ENCODE results near the gene KIF1A. TPM values are rescaled to one million over a fixed set of nuclear protein-coding genes. Genes with fewer than 3 reads are reported as not detected.

The KIF1A gene
- total RNA-seq, 1 experiment from 2014 or later = 1.2 TPM

DNA sequence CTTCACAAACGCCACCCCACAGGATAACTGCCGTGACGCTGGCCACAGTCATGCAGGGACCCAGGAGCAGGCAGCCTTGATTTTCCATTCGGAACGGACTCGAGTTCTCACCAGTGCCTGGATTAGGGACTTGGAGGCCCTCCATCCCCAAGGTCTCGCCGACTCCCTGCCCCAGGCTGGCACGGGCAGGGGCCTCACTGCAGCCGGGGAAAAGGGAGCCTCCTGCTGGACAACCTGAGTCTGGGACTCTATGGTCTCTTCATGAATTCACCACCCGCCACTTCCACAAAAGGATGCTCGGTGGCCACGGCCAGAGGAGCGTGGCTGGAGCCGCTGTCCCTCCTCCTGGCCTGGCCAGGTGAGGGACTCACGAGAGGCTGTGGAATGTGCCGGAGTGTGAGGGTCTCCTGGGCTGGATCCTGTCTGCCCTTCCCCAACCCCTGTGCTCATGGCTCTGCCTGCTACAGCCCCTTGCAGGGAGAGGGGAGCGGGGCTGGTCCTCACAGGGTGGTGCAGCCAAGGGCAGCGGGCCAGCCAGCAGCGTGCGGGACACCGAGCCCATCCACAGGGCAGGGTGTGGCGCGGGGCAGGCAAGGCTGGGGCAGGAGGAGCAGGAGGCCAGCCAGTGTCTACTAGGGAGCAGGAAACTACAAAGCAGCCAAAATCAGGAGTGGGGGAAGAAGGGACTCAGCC, 86.1 kb downstream of the KIF1A start:
- DNase-seq (ENCODE audit: low read depth) = no peak
- in situ Hi-C loops (cut with HindIII; ENCODE audit: low pct_unique_long_range_greater_than_20kb, low sequenced_read_pairs) = no loop called here

DNA sequence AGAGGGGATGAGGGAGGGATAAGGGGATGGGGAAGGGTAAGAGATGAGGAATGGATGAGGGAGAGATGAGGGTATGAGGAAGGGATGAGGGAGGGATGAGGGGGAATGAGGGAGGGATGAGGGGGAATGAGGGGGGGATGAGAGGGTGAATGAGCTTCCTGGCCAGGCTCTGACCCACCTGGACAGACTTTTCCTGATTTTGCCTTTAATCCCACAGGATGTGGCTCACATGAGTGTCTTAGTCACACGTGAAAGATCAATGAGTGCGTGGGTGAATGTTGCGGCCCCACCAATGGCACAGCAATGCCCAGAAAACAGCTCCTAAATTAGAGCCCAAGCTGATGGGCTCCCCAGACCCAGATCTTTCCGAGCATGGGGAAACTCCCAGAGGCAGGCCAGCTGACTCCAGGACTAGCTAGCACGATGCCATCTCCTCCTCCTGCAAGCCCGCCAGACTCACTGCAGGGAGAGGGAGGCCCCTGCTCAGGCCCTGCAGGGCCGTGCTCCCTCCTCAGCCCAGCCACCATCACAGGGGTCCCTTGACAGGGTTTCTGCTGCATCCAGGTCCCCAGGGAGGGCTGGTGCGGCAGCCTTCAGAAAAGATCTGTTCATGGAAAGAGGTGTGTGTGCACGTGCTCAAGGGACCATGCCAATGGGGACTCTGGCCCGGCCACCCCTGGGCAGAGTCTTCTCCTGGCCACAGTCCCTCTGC, 87.0 kb downstream of the KIF1A start:
- in situ Hi-C loops (cut with HindIII; ENCODE audit: low pct_unique_long_range_greater_than_20kb, low sequenced_read_pairs) = no loop called here
- no peak for DNase-seq (ENCODE audit: low read depth)

DNA sequence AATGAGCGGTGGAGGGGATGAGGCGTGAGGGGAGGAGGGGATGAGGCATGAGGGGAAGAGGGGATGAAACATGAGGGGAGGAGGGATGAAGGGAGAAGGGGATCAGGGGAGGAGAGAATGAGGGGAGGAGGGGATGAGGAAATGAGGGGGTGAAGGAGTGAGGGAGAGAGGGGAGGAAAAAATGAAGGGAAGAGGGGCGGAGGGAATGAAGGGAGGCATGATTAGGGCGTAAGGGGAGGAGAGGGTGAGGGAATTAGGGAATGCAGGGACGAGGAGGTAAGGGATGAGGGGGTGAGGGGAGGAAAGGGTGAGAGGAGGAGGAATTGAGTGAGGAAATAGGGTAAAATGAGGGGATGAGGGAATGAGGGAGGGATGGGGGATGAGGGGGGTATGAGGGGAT, 87.8 kb downstream of the KIF1A start:
- no peak for DNase-seq (ENCODE audit: low read depth)
- in situ Hi-C loops (cut with HindIII; ENCODE audit: low pct_unique_long_range_greater_than_20kb, low sequenced_read_pairs) = no loop called here

DNA sequence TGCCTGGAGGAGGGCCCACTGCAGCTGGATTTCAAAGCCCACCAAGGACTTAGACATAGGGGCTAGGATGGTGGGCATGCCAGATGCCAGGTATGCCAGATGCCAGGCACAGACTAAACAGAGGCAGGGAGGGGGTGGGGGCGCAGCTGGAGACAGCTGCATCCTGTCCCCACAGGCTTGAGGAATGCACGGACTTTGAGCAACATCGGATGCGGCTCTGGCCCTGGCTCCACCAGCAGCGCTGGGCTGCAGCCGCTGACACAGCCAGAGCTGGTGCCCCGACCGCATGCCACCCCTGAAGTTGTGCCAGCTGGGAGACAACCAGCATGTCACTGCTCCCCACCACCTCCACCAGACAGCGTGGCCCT, 88.9 kb downstream of the KIF1A start:
- in situ Hi-C loops (cut with HindIII; ENCODE audit: low pct_unique_long_range_greater_than_20kb, low sequenced_read_pairs) = no loop called here
- no peak for DNase-seq (ENCODE audit: low read depth)

DNA sequence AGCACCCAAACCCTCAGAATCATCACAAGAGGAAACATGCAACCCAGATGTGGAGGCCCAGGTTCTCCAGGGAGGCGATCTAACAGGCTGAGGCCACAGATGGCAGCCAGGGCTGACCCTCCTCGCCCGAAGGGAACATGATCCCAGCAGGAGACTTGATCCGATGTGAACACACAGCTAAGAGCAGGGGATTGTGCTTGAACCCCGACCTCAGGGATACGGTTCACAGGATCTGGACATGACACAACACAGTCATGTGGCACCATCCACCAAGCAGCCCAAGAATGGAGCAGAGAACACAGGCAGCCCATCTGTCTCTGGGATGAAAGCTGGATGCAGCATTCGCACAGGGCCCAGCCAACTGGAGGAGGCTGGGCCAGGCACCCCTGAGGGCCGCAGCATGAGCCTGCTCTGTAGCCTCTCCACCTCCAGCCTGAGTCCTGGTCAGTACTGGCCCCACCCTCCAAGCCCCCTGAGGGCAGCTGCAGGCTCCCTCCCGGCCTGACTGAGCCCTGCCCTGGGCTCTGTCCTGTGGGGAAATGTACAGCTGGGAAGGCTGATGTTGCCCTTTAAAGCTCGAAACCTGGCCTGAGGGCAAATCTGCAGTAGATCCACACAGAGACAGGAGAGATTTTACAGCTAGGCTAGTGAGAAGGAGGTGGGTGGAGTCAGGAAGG, 89.4 kb downstream of the KIF1A start:
- DNase-seq (ENCODE audit: low read depth) = no peak
- in situ Hi-C loops (cut with HindIII; ENCODE audit: low pct_unique_long_range_greater_than_20kb, low sequenced_read_pairs) = no loop called here

DNA sequence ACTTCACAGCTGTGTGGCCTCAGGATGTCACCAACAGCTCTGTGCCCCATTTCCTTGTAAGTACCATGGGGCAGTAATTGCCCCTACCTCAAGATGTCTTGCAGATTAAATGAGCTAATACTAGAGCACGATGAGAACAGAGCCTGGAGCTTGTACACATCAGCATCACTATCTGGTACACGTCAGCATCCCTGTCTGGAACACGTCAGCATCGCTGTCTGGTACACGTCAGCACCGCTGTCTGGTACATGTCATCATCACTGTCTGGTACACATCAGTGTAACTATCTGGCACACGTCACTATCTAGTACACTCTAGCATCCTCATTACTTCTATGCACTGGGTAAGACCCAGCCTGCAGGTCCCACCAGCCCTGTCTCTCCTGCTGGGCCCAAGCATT, 91.2 kb downstream of the KIF1A start:
- DNase-seq (ENCODE audit: low read depth) = no peak
- in situ Hi-C loops (cut with HindIII; ENCODE audit: low pct_unique_long_range_greater_than_20kb, low sequenced_read_pairs) = no loop called here

DNA sequence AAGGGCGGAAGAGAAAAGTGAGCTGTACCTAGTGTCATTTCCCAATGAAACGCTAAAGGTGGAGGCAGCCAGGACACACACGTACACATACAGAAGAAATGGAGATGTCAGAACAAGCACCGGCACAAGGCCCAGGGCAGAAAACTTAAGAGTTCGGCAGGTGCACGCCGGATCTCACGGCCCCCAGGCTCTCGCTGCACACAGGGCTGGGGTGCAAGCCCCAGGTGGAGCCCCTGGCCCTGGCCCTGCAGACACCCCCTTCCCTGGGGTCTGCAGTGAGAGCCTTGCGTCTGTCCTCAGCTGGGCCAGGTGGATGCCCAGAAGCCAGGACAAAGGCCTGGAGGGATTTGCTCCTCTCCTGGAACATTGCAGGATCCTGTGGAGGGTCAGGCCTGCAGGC, 91.7 kb downstream of the KIF1A start:
- DNase-seq (ENCODE audit: low read depth) = no peak
- in situ Hi-C loops (cut with HindIII; ENCODE audit: low pct_unique_long_range_greater_than_20kb, low sequenced_read_pairs) = no loop called here

DNA sequence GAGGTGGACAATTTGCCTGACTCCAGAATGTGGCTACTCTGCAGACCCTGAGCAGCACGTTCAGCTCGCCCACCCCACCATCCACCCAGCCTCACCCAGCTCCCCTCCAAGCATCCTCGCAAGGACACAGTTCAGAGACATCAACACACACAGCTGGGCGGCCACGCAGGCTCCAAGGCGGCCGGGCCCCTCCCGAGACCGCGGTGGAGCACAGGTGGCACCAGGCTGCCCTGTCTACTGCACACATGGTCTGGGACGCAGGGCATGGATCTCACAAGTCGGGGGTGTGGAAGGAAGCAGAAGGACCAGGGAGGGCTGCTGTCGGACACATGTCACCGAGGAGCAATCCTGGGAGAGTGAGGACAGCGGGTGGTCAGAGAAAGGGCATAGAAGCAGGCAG, 92.1 kb downstream of the KIF1A start:
- in situ Hi-C loops (cut with HindIII; ENCODE audit: low pct_unique_long_range_greater_than_20kb, low sequenced_read_pairs) = no loop called here
- no peak for DNase-seq (ENCODE audit: low read depth)

DNA sequence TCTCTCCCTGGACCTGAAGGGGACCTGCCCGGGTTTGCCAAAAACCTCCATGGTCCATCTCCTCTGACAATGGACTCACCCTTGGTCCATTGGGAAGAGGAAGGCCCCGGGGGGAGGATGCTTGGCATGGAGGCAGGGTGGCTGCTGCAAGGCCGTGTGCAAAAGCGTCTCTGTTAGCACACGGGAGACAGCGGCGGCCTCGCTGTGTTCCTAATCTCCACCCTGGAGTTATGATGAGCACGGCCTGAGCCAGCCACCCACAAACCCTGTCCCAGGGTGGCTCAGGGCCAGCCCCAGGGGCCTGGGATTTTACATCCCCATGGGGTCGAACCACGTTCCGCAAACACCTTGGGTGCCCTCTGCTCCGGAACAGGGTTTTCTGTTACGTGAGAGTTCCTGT, 92.6 kb downstream of the KIF1A start:
- no peak for DNase-seq (ENCODE audit: low read depth)
- in situ Hi-C loops (cut with HindIII; ENCODE audit: low pct_unique_long_range_greater_than_20kb, low sequenced_read_pairs) = no loop called here

DNA sequence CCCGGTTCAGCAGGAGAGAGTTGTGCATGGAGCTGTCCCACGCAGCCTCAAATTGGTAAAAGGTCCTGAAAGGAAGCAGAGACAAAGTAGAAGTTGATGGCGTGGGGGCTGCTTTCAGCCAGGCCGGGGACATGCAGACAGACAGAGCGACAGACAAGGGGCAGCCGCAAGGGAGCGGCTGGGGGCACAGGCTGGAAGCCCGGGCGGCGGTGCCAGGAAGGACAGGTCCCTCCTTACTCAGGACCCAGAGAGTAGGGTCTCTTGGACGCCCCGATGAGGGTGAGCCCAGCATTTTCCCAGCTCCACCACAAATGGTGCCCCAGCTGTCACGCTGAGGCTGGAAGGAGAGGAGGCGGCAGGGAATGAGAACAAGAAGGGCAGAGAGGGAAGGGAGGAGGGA, 93.1 kb downstream of the KIF1A start:
- in situ Hi-C loops (cut with HindIII; ENCODE audit: low pct_unique_long_range_greater_than_20kb, low sequenced_read_pairs) = no loop called here
- no peak for DNase-seq (ENCODE audit: low read depth)

DNA sequence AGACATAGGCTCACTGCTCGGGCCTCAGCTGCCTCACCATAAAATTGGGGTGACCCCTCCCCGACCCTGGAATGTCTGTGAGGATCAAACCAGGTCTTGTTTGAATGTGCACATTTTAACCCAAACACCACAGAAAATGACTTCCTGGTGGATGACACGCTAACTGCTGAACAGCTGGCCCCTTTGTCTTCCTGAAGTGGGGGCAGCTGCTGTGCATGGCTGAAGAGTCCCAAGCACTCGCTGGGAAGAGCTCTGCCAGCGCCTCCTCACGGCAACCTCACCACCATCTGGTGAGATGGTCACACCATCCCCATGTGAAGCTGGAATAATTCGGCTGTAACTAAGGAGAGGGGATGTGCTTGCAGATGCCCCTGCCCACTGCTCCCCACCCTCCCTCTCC, 94.3 kb downstream of the KIF1A start:
- no peak for DNase-seq (ENCODE audit: low read depth)
- in situ Hi-C loops (cut with HindIII; ENCODE audit: low pct_unique_long_range_greater_than_20kb, low sequenced_read_pairs) = no loop called here

DNA sequence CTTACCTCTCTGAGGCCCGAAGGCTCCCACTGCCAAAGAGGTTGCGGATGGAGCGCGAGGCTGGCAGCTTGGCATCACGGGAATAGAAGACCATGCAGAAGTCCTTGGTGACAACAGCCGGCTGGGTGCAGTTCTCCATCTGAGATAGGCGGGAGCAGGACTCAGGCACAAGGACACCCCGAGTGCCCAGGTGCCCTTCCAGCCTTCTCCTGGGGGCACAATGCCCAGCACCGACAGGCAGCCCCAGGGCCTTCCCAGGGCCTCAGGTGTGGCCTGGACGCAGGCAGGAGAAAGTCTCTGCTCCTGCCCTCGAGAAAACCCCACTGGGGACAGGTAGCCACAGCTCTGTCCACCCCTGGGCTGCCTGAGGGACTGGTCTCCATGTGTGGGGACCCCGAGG, 94.8 kb downstream of the KIF1A start:
- no peak for DNase-seq (ENCODE audit: low read depth)
- in situ Hi-C loops (cut with HindIII; ENCODE audit: low pct_unique_long_range_greater_than_20kb, low sequenced_read_pairs) = no loop called here

DNA sequence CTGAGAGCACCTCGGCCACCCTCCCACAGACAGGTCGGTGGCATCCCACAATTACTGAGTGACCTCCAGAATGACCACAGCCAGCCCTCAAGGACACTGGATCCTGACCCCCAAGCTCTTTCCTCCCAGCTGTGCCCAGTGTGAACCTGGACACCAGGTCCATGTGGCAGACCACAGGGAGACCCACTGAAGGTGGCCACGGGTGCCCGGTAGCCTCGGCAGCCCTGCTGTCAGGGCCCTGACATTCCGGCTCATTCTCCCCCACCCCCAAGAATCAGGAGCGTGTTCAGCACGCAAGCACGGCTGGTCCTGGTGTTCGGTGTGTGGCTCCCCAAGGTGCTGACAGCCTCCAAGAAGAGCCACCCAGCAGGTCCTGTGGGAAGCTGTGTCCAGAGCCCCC, 95.6 kb downstream of the KIF1A start:
- no peak for DNase-seq (ENCODE audit: low read depth)
- in situ Hi-C loops (cut with HindIII; ENCODE audit: low pct_unique_long_range_greater_than_20kb, low sequenced_read_pairs) = no loop called here

DNA sequence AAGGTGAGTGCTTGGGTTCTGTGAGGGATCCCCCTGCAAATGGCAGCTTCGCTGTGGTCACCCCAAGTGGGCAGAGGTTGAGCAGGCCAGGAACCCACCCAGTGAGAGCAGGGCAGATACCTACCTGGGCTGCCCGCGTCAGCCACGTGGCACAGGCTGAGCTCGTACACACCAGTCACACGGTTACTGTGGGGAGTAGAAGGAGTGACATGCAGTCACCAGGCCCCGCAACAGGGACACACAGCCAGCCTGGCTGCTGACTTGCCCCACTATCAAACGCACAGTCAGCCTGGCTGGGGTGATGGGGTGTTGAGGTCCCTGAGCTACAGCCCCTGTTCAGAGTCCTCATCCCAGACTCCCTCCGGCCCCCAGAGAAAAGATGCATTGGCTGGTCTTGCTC, 96.2 kb downstream of the KIF1A start:
- DNase-seq (ENCODE audit: low read depth) = no peak
- in situ Hi-C loops (cut with HindIII; ENCODE audit: low pct_unique_long_range_greater_than_20kb, low sequenced_read_pairs) = no loop called here

DNA sequence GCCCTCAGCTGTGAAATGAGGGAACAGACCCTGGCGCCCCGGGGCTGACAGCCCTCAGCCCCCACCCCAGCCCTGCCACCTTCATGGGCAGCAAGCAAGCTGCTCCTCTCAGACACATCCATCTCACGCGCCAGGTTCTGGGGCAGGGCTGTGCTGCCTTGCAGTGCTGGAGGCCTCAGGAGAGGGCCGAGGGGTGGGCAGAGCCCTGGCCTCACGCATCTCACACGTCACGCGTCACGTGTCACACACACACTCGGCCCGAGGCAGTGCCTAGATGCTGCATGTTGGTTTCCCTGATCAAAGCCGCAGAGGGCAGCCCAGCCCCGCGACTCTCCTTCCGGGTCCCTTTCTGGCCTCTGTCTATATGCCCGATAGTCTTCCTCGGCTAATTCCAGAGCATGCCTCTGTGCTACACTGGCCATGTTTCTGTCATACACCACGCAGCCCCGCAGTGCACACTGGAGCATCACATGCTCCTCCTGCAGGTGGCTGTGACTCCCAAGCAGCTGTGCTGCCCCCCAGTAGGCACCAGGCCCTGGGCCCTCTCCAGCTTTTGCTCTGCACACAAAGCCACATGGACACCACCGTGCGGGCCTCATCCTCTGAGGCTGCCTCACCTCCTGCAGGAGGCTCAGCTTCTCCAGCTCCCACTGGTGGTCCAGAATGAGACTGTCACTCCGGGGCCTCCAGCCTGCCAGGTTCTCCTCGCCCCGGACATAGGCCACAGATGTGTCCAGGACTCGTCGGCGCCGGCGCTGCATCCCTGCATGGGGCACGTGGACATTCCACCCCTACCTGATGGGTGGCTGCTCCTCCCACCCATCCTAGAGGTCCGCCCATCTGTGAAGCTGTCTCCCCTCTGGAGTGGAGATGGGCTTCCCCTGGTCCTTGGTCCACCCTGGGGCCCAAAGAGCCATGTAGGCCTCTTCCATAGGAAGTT, 97.0 kb downstream of the KIF1A start:
- DNase-seq (ENCODE audit: low read depth) = no peak
- in situ Hi-C loops (cut with HindIII; ENCODE audit: low pct_unique_long_range_greater_than_20kb, low sequenced_read_pairs) = no loop called here

DNA sequence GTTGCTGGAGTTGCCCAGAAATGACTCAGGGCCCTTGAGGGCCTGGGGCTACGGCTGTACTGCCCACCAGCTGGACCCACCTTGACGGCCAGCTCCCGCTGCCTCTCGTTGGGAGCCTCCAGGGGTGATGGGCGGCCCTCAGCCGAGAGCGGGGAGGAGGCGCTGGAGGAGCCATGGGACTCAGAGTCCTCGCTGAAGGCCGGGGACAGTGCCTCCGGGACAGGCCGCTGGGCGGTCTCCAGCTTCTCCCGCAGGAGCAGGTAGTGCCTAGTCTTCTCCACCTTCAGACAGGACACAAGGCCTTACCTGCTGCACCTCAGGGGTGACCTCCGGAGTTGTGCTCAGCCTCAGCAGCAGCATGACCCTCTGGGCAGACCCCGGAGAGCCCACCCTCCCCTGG, 97.6 kb downstream of the KIF1A start:
- in situ Hi-C loops (cut with HindIII; ENCODE audit: low pct_unique_long_range_greater_than_20kb, low sequenced_read_pairs) = no loop called here
- DNase-seq (ENCODE audit: low read depth) = no peak

DNA sequence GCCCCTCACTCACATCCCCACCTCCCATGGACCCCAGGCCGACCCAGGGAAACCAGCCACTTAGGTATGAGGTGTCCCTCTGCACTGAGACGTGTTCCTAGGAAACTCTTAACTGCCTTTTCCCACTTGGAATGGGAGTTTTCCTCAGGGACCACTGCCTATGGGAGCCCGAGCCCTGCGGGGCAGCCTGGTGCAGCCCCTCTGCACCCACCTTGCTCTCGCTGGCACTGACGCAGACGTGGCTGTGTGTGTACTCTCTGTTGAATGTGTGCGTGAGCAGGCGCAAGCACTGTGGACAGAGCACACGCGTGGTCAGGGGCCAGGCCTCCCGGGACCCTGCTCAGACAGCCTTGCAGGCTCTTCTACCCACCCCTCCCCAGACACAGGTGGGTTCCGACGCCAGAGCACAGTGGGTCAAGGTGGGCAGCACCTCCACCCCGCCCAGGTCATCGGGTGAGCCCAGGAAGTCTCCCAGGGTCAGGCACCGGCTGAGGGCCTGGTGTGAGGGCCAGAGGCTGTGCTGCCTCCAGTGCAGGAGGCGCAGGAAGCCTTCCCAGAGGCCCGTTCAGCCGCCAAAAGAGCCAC, 98.3 kb downstream of the KIF1A start:
- DNase-seq (ENCODE audit: low read depth) = no peak
- in situ Hi-C loops (cut with HindIII; ENCODE audit: low pct_unique_long_range_greater_than_20kb, low sequenced_read_pairs) = no loop called here
